ENCODE measurements around the gene MRPS5. TPM values are rescaled to one million over a fixed set of nuclear protein-coding genes. Genes with fewer than 3 reads are reported as not detected.

Gene MRPS5
- 44.9 and 66.1 TPM in 2 replicates for total RNA-seq

- no peak for TF ChIP-seq CTCF (IDR thresholded peaks at IDR 0.05; ENCODE audit: insufficient read depth, low read length, poor library complexity, severe bottlenecking)
- Histone ChIP-seq H3K36me3 (ENCODE audit: control insufficient read depth, insufficient read depth, low read length) (no peaks in the 10 kb centered on the region), H3K4me3 (ENCODE audit: low read depth, low read length) (peak within 1 kb of the TSS; percentile 55), H3K27me3 (ENCODE audit: control insufficient read depth, insufficient read depth, low read length) (no peaks in the 10 kb centered on the region)
- DNase-seq (ENCODE audit: low read depth), result no peak
Observed at GRCh38 chr2:95121407-95122196, at the start of gene MRPS5. Gene MRPS5 (minus strand): TSS chr2:95121808. CDS start chr2:95121791, 17 bp downstream.

GRCh38 chr2:95166065-95166763 is 44.6 kb upstream of the MRPS5 start:
- peak overlapping the region; percentile 76 for H3K4me3 ChIP-seq (ENCODE audit: low read depth, low read length)
- no peaks in the 10 kb centered on the region for H3K27me3 ChIP-seq (ENCODE audit: control insufficient read depth, insufficient read depth, low read length)
- no peak for DNase-seq (ENCODE audit: low read depth)
- H3K36me3 ChIP-seq (ENCODE audit: control insufficient read depth, insufficient read depth, low read length), result no peaks in the 10 kb centered on the region
- no peak for TF ChIP-seq CTCF (IDR thresholded peaks at IDR 0.05; ENCODE audit: insufficient read depth, low read length, poor library complexity, severe bottlenecking)

GRCh38 chr2:95165371-95166064 is 43.9 kb upstream of the MRPS5 start, which contains the start of gene ZNF2:
Gene ZNF2 (plus strand): TSS chr2:95165809. CDS start chr2:95176227, 10,418 bp downstream.
- no peaks in the 10 kb centered on the region for H3K36me3 ChIP-seq (ENCODE audit: control insufficient read depth, insufficient read depth, low read length)
- peak; percentile 5 for TF ChIP-seq CTCF (IDR thresholded peaks at IDR 0.05; ENCODE audit: insufficient read depth, low read length, poor library complexity, severe bottlenecking)
- DNase-seq (ENCODE audit: low read depth), result peak; percentile 97

GRCh38 chr2:95165030-95165370 is 43.4 kb upstream of the MRPS5 start:
- DNase-seq (ENCODE audit: low read depth), result no peak
- no peak for TF ChIP-seq CTCF (IDR thresholded peaks at IDR 0.05; ENCODE audit: insufficient read depth, low read length, poor library complexity, severe bottlenecking)
- Histone ChIP-seq H3K4me3 (ENCODE audit: low read depth, low read length) (peak overlapping the region; percentile 76), H3K27me3 (ENCODE audit: control insufficient read depth, insufficient read depth, low read length) (no peaks in the 10 kb centered on the region), H3K36me3 (ENCODE audit: control insufficient read depth, insufficient read depth, low read length) (no peaks in the 10 kb centered on the region)

More at GRCh38 chr2:95165371-95166064, 43.9 kb upstream of the MRPS5 start, which contains the start of gene ZNF2:
- H3K4me3 ChIP-seq (ENCODE audit: low read depth, low read length), result peak within 1 kb of the TSS; percentile 76
- H3K27me3 ChIP-seq (ENCODE audit: control insufficient read depth, insufficient read depth, low read length), result no peaks in the 10 kb centered on the region

GRCh38 chr2:95159690-95160449 is 38.3 kb upstream of the MRPS5 start, which contains the start of gene ZNF514:
Gene ZNF514 (minus strand): TSS chr2:95159848. CDS start chr2:95153253, 6,595 bp downstream.
- H3K27me3 ChIP-seq (ENCODE audit: control insufficient read depth, insufficient read depth, low read length), result no peaks in the 10 kb centered on the region
- TF ChIP-seq CTCF (IDR thresholded peaks at IDR 0.05; ENCODE audit: insufficient read depth, low read length, poor library complexity, severe bottlenecking), result no peak
- no peaks in the 10 kb centered on the region for H3K36me3 ChIP-seq (ENCODE audit: control insufficient read depth, insufficient read depth, low read length)
- H3K4me3 ChIP-seq (ENCODE audit: low read depth, low read length), result peak within 1 kb of the TSS; percentile 62
- DNase-seq (ENCODE audit: low read depth), result no peak

Measured in kidney epithelial cell (primary cell).